Breast epithelium (tissue), 3 donors: ENCODE data around the gene MBLAC1.

Source experiments
- POLR2A ChIP-seq: fragments of 450-650 bp; IDR thresholded peaks from one replicate; pipeline ENCODE4 v1.6.1; 2016; ENCODE audit warnings: antibody characterized with exemption, mild to moderate bottlenecking, moderate library complexity
- POLR2AphosphoS5 ChIP-seq, 3 donors: sonication (generic); formaldehyde crosslinking; IDR thresholded peaks; one replicate each; pipeline ENCODE4 v1.6.1; 2017; ENCODE audit warnings: antibody characterized with exemption in 3 of 3
- TF ChIP-seq, protein P1 (sequence below), 3 donors: fragments of 450-650 bp; IDR thresholded peaks; one replicate each; pipeline ENCODE4 v1.5.1; 2016 to 2017; ENCODE audit warnings: antibody characterized with exemption in 3 of 3, mild to moderate bottlenecking in 3 of 3, moderate library complexity in 3 of 3

DNA sequence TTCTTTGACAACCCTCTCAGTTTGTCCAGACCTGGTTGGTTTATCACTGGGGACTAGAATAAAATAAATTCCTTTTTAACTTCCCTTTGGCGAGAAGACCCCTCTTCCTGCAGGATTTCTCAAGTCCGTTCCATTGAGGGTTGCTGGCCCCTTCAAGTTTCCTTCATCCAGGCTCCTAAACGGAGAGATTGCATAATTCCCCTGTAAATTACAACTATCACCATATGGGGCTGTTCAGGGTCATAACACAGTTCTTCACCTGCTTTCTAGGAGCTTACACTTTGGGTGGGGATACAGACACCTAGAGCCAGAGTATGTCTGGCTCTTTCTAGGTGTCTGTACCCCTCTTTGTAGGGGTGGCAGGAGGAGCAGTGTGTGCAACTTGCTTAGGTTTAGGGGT lies 41.3 kb upstream of the MBLAC1 start:
- TF ChIP-seq, protein P1, sequence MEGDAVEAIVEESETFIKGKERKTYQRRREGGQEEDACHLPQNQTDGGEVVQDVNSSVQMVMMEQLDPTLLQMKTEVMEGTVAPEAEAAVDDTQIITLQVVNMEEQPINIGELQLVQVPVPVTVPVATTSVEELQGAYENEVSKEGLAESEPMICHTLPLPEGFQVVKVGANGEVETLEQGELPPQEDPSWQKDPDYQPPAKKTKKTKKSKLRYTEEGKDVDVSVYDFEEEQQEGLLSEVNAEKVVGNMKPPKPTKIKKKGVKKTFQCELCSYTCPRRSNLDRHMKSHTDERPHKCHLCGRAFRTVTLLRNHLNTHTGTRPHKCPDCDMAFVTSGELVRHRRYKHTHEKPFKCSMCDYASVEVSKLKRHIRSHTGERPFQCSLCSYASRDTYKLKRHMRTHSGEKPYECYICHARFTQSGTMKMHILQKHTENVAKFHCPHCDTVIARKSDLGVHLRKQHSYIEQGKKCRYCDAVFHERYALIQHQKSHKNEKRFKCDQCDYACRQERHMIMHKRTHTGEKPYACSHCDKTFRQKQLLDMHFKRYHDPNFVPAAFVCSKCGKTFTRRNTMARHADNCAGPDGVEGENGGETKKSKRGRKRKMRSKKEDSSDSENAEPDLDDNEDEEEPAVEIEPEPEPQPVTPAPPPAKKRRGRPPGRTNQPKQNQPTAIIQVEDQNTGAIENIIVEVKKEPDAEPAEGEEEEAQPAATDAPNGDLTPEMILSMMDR (IDR thresholded peaks at IDR 0.05), result no peak
- TF ChIP-seq POLR2AphosphoS5 (IDR thresholded peaks at IDR 0.05) (no peak), POLR2A (no peak)
